HG03135 (cell line): Measurements from ENCODE around the gene ST8SIA6.

Source experiments
- ATAC-seq: cut with Tn5 transposase; IDR thresholded peaks from one replicate; pipeline ENCODE4 v1.9.1; 2021; ENCODE audit warnings: mild to moderate bottlenecking, moderate library complexity; ENCODE audit not compliant: unreplicated experiment

Gene ST8SIA6

DNA sequence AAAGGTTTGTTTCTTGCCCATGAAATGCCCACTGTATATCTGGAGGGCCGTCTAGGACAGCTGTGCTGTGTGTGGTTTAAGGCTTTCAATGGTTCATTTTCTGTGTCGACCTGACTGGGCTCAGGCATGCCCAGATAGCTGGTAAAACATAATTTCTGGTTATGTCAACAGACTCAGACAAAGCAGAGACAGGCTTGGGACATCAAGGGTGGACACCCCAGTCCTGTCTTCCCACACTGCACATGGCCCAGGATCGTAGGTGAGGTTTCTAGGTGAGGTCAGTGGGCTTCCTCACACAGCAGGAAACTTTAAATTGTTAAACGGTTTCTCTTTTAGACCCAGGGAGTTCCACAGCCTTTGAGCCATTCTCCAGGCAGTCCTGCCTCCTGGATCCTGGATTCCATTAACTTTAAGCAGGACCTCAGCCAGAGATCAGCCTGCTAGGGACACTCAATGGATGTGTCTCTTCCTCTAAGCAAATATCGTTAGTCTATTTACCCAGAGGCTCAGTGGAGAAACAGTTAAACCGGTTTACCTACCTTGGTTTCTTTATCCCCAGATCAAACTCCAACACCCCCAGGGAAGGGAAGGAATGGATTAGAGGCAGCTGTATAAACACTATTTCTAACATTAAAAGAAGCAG is 66.4 kb downstream of the ST8SIA6 start:
- no peak for ATAC-seq

DNA sequence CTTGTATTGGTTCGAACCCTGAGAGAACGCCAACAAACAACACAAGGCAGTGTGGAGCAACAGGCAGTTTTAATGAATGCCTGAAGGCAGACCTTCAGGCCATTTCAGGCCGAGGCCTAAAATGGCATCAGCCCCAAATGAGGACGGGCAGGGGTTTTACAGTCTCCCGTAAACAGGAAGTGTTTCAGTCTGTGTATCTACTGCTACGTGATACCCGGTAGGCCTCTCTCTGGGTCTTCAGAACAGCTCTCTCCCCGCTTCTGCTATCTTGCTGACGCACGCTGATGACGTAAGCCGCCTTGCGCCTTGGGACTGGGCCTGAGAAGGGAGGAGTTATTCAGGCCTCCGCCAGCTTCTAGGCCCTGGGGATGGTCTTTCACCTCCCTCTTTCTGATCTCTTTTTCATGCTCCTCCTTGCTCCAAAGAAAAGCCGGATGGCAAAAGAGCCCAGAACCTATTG is 67.7 kb downstream of the ST8SIA6 start:
- no peak for ATAC-seq

DNA sequence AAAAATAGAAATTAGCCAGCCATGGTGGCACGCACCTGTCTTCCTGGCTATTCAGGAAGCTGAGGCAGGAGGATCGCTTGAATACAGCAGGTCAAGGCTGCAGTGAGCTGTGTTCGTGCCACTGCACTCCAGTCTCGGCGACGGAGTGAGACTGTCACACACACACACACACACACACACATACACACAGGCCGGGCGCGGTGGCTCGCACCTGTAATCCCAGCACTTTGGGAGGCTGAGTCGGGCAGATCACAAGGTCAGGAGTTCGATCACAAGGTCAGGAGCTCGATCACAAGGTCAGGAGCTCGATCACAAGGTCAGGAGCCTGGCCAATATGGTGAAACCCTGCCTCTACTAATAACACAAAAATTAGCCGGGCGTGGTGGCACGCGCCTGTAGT is 68.4 kb downstream of the ST8SIA6 start:
- ATAC-seq: no peak

DNA sequence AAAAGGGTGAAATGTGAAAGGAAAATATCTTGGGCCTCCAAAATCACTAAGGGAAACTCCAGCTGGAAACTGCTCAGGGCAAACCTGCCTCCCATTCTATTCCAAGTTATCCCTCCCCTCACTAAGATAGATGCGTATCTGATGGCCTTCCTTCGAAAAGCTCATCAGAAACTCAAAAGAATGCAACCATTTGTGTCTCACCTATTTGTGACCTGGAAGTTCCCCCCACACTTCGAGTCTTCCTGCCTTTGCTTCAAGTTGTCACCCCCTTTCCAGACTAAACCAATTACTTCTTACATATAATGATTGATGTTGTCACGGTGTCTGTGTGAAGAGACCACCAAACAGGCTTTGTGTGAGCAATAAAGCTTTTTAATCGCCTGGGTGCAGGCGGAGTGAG is 69.3 kb downstream of the ST8SIA6 start:
- ATAC-seq: no peak

DNA sequence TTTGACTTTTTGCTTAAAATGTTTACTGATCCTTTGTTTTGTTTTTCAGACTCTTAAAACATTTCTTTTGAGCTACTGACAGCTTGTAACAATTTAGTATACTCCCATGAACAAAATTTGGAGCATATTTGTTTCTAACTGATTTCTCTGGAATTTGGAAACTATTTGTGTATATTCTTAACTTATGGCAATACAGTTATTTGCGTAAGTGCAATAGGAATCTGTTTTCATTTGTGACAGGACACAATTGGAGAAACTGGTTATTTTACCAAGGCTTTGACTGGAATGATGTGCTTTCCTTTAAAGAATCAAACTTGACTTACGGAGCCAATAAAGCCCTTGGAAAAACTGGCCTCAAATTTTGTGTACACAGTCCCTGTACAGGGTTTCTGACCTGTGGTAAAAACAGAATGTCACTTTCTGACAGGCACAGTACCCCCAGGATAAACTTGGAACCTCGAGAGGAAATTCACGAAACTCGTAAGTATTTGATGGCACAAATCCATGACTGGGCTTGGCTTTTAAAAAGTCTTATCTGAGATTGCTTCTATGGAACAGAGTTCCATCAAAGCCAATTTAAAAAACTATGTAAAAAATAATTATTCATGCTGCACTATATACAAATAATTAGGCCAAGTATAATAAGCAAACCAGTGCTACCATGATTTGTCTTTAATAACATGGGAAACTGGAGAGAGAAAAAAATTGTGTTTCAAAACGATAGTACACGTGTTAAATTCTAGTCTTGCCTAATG is 70.4 kb downstream of the ST8SIA6 start:
- ATAC-seq: no peak

GRCh38 chr10:17381502-17382142 is 72.8 kb downstream of the ST8SIA6 start:
- ATAC-seq: no peak

DNA sequence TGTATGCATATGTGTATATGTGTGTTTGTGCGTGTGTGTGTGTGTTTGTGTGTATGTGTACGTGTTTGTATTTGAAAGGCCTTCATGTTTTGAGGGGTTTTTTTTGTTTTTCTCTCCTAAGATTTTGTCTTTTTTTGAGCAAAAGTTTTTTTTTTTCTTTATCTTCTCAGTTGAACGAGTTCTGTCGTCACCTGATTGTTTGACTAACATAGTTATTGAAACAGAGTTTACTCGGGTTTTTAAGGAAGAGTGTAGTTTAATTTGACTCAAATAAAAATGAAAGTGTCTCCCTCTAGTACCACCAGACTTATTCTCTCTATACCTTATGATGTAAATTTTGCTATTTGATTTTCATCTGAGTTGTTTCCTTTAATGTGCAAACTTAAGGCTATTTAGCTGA is 73.5 kb downstream of the ST8SIA6 start:
- ATAC-seq: no peak

GRCh38 chr10:17380016-17380415 is 74.4 kb downstream of the ST8SIA6 start:
- no peak for ATAC-seq

- no peak for ATAC-seq
Observed at GRCh38 chr10:17379151-17379690, 75.2 kb downstream of the ST8SIA6 start.

GRCh38 chr10:17375936-17376584 is 78.3 kb downstream of the ST8SIA6 start:
- ATAC-seq: no peak

- ATAC-seq: no peak
Observed at GRCh38 chr10:17368708-17369272, 85.6 kb downstream of the ST8SIA6 start.

DNA sequence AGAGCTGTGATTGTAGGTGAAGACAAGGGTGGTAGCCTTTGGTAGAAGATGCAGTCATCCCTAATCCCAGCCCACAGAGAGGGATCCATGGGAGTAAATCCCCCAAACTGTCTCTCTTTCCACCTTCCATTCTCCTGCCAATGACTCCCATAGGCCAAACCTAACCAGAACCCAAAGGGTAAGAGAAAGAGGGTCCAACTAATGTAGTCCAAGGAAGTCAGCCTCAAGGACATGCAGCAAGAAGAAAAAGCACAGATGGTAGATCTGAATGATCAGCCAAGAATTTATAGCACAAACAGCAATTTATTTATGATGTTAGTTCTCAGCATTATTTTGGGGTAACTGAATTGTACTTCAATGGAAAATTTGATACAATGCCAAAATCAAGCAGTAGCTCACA is 87.7 kb downstream of the ST8SIA6 start:
- ATAC-seq: no peak

DNA sequence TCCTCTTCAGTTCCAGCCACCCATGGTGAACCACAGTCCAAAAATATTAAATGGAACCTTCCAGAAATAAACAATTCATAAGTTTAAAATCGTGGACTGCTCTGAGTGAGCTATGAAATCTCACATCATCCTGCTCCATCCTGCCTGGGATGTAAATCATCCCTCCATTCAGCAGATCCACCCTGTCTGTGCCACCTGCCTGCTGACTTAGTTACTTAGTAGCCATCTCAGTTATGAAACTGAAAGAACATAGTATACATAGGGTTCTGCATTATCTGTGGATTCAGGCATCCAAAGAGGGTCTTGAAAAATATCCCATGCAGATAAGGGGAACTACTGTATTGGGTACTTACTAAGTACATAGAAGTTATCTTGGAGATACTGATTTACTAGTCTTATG is 89.0 kb downstream of the ST8SIA6 start:
- peak; percentile 82 for ATAC-seq

- no peak for ATAC-seq
Observed at GRCh38 chr10:17358461-17358860, 95.9 kb downstream of the ST8SIA6 start.

DNA sequence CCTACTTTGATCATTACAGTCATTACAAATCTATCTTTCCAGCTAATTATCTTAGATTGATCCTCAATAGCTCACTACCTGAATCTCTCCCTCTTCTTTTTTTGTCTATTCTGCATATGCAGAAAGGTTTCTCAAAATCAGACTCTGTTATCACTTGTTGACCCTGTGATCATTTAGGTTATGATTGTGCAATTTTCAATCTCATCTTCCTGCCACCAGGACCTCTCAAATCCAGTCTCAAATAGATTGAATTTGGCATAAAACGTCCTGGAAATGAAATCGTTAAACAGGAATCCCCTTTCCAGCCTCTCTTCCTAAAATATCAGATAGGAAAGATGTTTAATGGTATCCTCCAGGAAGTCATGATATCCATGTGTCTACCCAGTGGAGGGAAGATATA is 96.6 kb downstream of the ST8SIA6 start:
- no peak for ATAC-seq

DNA sequence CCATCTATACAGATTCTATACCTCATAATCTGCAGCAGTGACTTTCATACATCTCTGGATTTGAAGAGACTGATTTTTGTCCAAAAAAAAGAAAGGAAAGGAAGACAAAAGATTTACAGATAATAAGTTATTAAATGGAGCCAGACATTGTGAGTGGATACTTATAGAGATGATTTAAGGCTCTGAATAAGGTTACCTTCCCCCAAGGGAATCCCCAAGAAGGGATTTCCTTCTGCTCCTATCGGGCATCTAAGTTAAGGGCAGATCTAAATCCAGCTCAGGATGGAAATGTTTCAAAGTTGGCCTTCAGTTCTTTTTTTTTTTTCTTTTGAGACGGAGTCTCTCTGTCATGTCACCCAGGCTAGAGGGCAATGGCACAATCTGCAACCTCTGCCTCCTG is 97.6 kb downstream of the ST8SIA6 start:
- ATAC-seq: no peak

DNA sequence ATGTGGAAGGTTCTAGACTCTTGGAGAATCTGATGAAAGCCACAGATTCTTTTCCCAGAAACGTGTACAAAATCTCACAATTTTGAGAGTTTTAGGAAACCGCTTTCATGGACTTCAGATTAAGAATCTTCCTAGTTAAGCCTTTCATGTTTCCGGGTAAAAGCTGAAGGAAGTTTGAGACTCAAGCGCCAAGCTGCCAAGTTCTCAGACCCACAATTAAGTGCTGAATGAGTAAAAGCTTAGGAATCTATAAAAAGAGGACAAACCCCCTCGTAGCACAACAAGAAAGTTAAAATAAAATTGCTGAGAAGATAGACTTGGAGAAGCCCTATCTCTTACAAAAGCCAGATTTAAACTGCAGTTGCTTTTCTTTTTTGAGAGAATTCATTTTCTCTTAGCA is 99.6 kb downstream of the ST8SIA6 start:
- ATAC-seq: no peak

- ATAC-seq: no peak
Observed at GRCh38 chr10:17353568-17354300, 100.7 kb downstream of the ST8SIA6 start.

- ATAC-seq: no peak
Observed at GRCh38 chr10:17352583-17352982, 101.8 kb downstream of the ST8SIA6 start.

DNA sequence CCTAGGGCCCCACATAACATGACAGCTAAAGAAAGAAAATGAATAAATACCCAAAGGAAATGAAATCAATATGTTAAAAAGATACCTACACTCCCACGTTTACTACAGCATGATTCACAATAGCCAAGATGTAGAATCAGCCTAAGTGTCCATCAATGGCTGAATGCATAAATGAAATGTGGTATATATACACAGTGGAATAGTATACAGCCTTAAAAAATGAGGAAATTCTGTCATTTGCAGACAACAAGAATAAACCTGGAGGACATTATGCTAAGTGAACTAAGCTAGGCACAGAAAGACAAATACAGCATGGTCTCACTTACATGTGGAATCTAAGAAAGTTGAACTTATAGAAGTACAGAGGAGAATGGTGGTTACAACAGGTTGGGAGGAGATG is 102.9 kb downstream of the ST8SIA6 start:
- ATAC-seq: no peak
